ENCODE results near the gene COL18A1.
"Not testable (repeated sequence)": the region's sequence is repeated elsewhere in the genome, so short reads cannot be mapped to it uniquely, and the experiment has no call there.

The COL18A1 gene

DNA sequence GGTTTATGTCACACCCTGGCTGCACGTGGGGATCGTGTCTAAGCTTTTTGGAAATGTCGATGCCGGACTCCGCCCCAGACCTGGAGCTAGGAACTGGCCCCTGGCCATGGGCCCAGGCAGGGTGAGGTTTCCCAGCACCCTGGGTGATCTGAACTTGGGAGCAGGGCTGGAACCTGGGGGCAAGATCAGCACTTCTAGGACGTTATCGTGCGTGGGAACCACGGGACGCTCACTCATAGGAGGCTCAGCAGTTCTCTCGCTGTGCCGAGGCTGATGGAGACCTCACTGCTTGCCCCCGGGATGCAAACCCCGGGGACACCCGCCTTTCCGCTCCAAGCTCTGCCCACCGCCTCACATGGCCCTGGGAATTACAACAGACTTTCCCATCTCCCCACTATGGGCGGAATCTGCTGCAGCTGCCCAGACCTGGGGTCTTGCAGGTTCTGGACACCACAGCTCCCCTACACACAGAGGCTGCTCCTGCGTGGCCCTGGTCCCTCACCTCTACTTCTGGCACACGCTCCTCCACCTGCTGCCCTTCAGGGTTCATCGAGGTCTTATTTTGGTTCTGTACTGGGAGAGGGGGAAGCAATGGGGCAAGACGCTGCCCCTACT, 35.9 kb downstream of the COL18A1 start:
- POLR2A ChIA-PET = interaction anchor here (1.5 kb wide), 1 partner anchor 148 kb away, joined by 3 read pairs; no protein-coding TSS in a partner anchor
- TF ChIP-seq SP1 (IDR thresholded peaks at IDR 0.05) = no peak
- no peak for TF ChIP-seq ZNF384 (IDR thresholded peaks at IDR 0.05)
- TF ChIP-seq PKNOX1 (IDR thresholded peaks at IDR 0.05) = no peak
- TF ChIP-seq FOXM1 (IDR thresholded peaks at IDR 0.05; ENCODE audit: borderline replicate concordance) = no peak
- no peak for TF ChIP-seq LEF1 (IDR thresholded peaks at IDR 0.05; ENCODE audit: borderline replicate concordance)
- no peak for DNase-seq (ENCODE audit: extremely low spot score)
- CTCF ChIA-PET = interaction anchor here (0.6 to 1.9 kb wide), 2 partner anchors 148 to 301 kb away, joined by 3 to 6 read pairs; no protein-coding TSS in a partner anchor

DNA sequence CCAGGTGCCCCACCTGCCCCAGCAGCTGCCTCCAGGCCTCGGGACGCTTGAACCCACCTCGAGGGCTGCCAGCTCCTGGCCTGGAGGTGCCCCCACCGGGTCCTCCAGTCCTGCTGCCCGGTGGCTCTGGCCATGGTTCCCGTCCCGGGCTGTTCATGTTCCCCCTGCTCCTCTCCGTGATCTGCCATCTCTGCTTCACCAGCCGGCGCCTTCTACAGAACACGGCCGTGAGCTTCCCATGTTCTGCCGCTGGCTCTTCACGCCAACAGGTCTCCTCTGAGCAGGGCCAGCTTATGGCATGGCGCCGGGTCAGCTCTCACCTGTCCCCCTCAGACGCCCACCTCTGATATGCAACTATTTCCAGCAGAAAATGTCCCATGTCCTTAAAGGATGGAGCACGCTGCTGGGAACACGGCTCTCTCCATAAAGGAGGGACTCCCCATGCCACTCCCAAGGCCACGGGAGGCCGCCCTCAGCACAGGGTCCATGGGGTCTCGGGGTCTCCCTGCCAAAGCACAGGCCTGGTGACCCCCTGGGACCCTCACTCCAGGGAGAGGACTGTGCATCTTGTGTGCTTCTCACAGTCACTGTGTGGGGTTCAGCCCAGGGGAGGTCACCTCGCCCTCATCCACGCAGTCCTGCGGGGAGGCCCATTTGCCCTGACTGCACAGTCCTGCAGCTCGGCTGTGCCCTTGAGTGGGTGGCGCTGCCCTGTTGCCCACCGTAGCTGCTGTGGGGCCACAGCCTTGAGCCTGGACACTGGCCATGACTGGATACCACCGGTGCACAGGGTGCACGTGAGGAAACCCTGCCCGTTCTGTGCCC, 36.7 kb downstream of the COL18A1 start:
- POLR2A ChIA-PET = no interaction called here
- no peak for DNase-seq (ENCODE audit: extremely low spot score)
- CTCF ChIA-PET = no interaction called here
- TF ChIP-seq ARNT (IDR thresholded peaks at IDR 0.05) (no peak), ELF4 (IDR thresholded peaks at IDR 0.05) (no peak), FOXK2 (IDR thresholded peaks at IDR 0.05) (no peak), HDGF (IDR thresholded peaks at IDR 0.05; ENCODE audit: borderline replicate concordance) (no peak), CTBP1 (IDR thresholded peaks at IDR 0.05; ENCODE audit: borderline replicate concordance) (no peak), FOXA1 (IDR thresholded peaks at IDR 0.05) (no peak), SP1 (IDR thresholded peaks at IDR 0.05) (no peak), BHLHE40 (IDR thresholded peaks at IDR 0.05; ENCODE audit: borderline replicate concordance) (no peak), L3MBTL2 (conservative IDR thresholded peaks at IDR 0.05) (no peak), LEF1 (IDR thresholded peaks at IDR 0.05; ENCODE audit: borderline replicate concordance) (no peak), PKNOX1 (IDR thresholded peaks at IDR 0.05) (no peak), ZNF384 (IDR thresholded peaks at IDR 0.05) (no peak), NFRKB (IDR thresholded peaks at IDR 0.05) (no peak), FOXM1 (IDR thresholded peaks at IDR 0.05; ENCODE audit: borderline replicate concordance) (no peak), SUZ12 (IDR thresholded peaks at IDR 0.05) (no peak), TARDBP (IDR thresholded peaks at IDR 0.05) (no peak)

GRCh38 chr21:45442276-45442675, 37.3 kb downstream of the COL18A1 start:
- TF ChIP-seq LEF1 (IDR thresholded peaks at IDR 0.05; ENCODE audit: borderline replicate concordance) = no peak
- no peak for TF ChIP-seq FOXA1 (IDR thresholded peaks at IDR 0.05)
- TF ChIP-seq ARNT (IDR thresholded peaks at IDR 0.05) = no peak
- no peak for TF ChIP-seq SUZ12 (IDR thresholded peaks at IDR 0.05)
- no peak for TF ChIP-seq TARDBP (IDR thresholded peaks at IDR 0.05)
- no peak for TF ChIP-seq FOXK2 (IDR thresholded peaks at IDR 0.05)
- no peak for TF ChIP-seq PKNOX1 (IDR thresholded peaks at IDR 0.05)
- TF ChIP-seq ELF4 (IDR thresholded peaks at IDR 0.05) = no peak
- TF ChIP-seq CTBP1 (IDR thresholded peaks at IDR 0.05; ENCODE audit: borderline replicate concordance) = no peak
- TF ChIP-seq HDGF (IDR thresholded peaks at IDR 0.05; ENCODE audit: borderline replicate concordance) = no peak
- no peak for TF ChIP-seq FOXM1 (IDR thresholded peaks at IDR 0.05; ENCODE audit: borderline replicate concordance)
- TF ChIP-seq SP1 (IDR thresholded peaks at IDR 0.05) = no peak
- no peak for TF ChIP-seq ZNF384 (IDR thresholded peaks at IDR 0.05)
- TF ChIP-seq L3MBTL2 (conservative IDR thresholded peaks at IDR 0.05) = no peak
- TF ChIP-seq NFRKB (IDR thresholded peaks at IDR 0.05) = no peak
- no peak for TF ChIP-seq BHLHE40 (IDR thresholded peaks at IDR 0.05; ENCODE audit: borderline replicate concordance)
- POLR2A ChIA-PET = no interaction called here
- CTCF ChIA-PET = no interaction called here
- no peak for DNase-seq (ENCODE audit: extremely low spot score)

GRCh38 chr21:45442686-45443594, 38.0 kb downstream of the COL18A1 start:
- POLR2A ChIA-PET = not testable (repeated sequence)

DNA sequence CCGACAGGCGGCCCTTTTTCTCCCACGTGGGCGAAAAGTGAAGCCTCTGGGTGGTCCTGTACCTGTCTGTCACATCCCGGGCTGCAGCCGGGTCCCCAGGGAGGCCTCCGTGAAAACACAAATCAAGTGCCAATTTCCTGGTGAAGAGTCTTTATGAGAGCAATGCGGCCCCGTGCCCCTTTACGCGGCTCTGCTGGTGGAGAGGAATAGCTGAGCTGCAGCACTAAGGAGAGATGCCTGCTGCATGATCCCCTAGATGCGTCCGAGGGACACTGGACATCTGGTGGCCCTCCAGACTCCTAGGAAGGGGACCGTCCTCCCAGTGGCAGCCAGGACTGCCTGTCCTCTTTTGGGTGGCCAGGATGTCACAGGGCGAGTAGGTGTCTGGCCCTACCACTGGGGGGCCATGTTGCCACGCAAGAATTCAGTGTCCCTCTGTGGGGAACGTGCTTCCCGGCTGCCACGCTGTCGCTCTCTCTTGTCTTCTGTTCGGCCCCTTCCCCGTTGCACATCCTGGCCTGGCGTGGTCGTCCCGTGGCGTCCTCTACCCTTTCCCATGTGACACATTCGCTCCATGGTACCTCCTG, 38.7 kb downstream of the COL18A1 start:
- ChIA-PET POLR2A (no interaction called here), CTCF (no interaction called here)
- no peak for TF ChIP-seq FOXK2 (IDR thresholded peaks at IDR 0.05)
- no peak for TF ChIP-seq L3MBTL2 (conservative IDR thresholded peaks at IDR 0.05)
- no peak for TF ChIP-seq PKNOX1 (IDR thresholded peaks at IDR 0.05)
- TF ChIP-seq CTBP1 (IDR thresholded peaks at IDR 0.05; ENCODE audit: borderline replicate concordance) = no peak
- TF ChIP-seq BHLHE40 (IDR thresholded peaks at IDR 0.05; ENCODE audit: borderline replicate concordance) = no peak
- no peak for TF ChIP-seq LEF1 (IDR thresholded peaks at IDR 0.05; ENCODE audit: borderline replicate concordance)
- no peak for TF ChIP-seq NFRKB (IDR thresholded peaks at IDR 0.05)
- no peak for TF ChIP-seq FOXM1 (IDR thresholded peaks at IDR 0.05; ENCODE audit: borderline replicate concordance)
- TF ChIP-seq HDGF (IDR thresholded peaks at IDR 0.05; ENCODE audit: borderline replicate concordance) = no peak
- no peak for TF ChIP-seq SUZ12 (IDR thresholded peaks at IDR 0.05)
- no peak for TF ChIP-seq ZNF384 (IDR thresholded peaks at IDR 0.05)
- no peak for TF ChIP-seq FOXA1 (IDR thresholded peaks at IDR 0.05)
- no peak for TF ChIP-seq ARNT (IDR thresholded peaks at IDR 0.05)
- TF ChIP-seq ELF4 (IDR thresholded peaks at IDR 0.05) = no peak
- no peak for TF ChIP-seq SP1 (IDR thresholded peaks at IDR 0.05)
- TF ChIP-seq TARDBP (IDR thresholded peaks at IDR 0.05) = no peak
- DNase-seq (ENCODE audit: extremely low spot score) = no peak

More at GRCh38 chr21:45442686-45443594, 38.0 kb downstream of the COL18A1 start:
- DNase-seq (ENCODE audit: extremely low spot score) = not testable (repeated sequence)
- CTCF ChIA-PET = interaction anchor here (0.5 kb wide), 1 partner anchor 150 kb away, joined by 3 read pairs; no protein-coding TSS in a partner anchor

Measured in HEK293T (cell line).